ENCODE data around the gene LTC4S. TPM values are rescaled to one million over a fixed set of nuclear protein-coding genes. Genes with fewer than 3 reads are reported as not detected.

Gene LTC4S
- total and polyA plus RNA-seq, 8 donors: 3.3 to 21.0 (median 8.4) TPM; not detected in 1

DNA sequence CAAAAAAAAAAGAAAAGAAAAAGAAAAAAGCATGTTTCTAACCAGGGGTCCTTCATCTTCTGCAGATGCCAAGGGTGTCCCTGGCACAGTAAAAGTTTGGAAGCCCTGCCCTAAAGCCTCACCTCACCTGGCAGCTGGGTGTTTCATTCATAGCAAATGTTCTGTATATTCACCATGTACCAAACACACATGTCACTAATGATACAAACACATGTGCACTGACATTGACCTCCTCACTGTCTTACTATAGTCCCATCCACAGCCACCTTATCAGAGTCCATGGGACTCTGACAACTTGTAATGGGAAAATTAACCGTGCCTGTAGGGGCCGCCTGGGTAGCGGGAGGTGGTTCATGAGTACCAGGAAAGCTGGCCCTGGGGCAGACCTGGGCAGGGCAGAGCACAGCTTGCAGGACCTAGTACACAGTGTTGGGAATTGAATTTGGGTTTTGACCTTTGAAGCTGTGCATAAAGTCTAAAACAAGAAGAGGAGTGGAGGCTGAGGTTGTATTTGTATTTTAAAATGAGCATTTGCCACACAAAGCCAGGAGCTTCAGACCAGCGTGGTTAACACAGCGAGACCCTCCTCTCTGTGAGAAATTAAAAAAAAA lies 19.3 kb downstream of the LTC4S start:
- no peak for TF ChIP-seq CTCF (IDR thresholded peaks at IDR 0.05)
- no peak for TF ChIP-seq POLR2AphosphoS5 (IDR thresholded peaks at IDR 0.05)
- TF ChIP-seq POLR2A (IDR thresholded peaks at IDR 0.05): no peak
- TF ChIP-seq EP300 (IDR thresholded peaks at IDR 0.05): no peak
- intact Hi-C loops (cut with DNase I; ENCODE audit: low total_unique reads): no loop called here
- no peak overlapping the region for H3K4me3 ChIP-seq
- no peaks in the 10 kb centered on the region for H3K9me3 ChIP-seq
- no peaks in the 10 kb centered on the region for H3K27me3 ChIP-seq
- 82 to 93% (median 85%) methylated on average over 5 of the region's 5 CpGs for WGBS, 5 donors
- peaks cover 0 to 28% (median 22%) of the 10 kb centered on the region in 4 donors for H3K36me3 ChIP-seq
- H3K27ac ChIP-seq: no peak overlapping the region
- DNase-seq: no peak
- H3K4me1 ChIP-seq: peaks cover 17 to 27% (median 25%) of the 10 kb centered on the region in 4 donors

DNA sequence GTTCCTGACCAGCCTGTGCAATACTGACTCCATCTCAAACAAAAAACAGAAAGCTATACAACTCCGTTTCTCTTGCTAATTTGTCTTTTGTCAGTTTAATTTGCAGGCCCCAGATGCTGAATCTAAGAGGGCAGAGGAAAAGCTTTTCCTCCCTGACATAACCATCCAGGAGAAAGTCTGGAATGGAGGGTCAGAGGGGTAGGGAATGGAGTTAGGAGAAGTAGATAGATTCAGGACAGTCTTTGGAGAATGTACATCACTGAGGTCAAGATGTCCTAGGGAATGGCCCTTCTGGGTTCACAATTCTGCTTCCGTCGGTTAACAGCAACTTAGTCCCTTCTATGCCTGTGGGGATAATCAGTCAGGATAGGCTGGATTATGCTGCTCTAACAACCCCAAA lies 20.3 kb downstream of the LTC4S start:
- WGBS, 5 donors: 76 to 91% (median 86%) methylated on average over 3 of the region's 3 CpGs
- Histone ChIP-seq H3K9me3 (no peaks in the 10 kb centered on the region), H3K36me3 (peaks cover 0 to 28% (median 22%) of the 10 kb centered on the region in 4 donors), H3K4me3 (no peak overlapping the region), H3K4me1 (peaks cover 26 to 28% (median 27%) of the 10 kb centered on the region in 4 donors), H3K27me3 (no peaks in the 10 kb centered on the region), H3K27ac (no peak overlapping the region)
- TF ChIP-seq POLR2A (IDR thresholded peaks at IDR 0.05): no peak
- intact Hi-C loops (cut with DNase I; ENCODE audit: low total_unique reads): no loop called here
- no peak for DNase-seq

GRCh38 chr5:179815491-179816249 lies 21.9 kb downstream of the LTC4S start:
- DNase-seq: no peak
- intact Hi-C loops (cut with DNase I; ENCODE audit: low total_unique reads): no loop called here
- Histone ChIP-seq H3K4me1 (peaks cover 38 to 42% (median 42%) of the 10 kb centered on the region in 4 donors), H3K9me3 (no peaks in the 10 kb centered on the region), H3K27ac (no peak overlapping the region), H3K4me3 (no peak overlapping the region), H3K27me3 (no peaks in the 10 kb centered on the region), H3K36me3 (peaks cover 0 to 28% (median 22%) of the 10 kb centered on the region in 4 donors)
- TF ChIP-seq EP300 (IDR thresholded peaks at IDR 0.05) (no peak), CTCF (IDR thresholded peaks at IDR 0.05) (no peak), POLR2AphosphoS5 (IDR thresholded peaks at IDR 0.05) (no peak), POLR2A (IDR thresholded peaks at IDR 0.05) (no peak)
- WGBS, 5 donors: 92 to 98% (median 96%) methylated on average over 21 of the region's 21 CpGs

GRCh38 chr5:179816401-179816795 lies 22.6 kb downstream of the LTC4S start:
- Histone ChIP-seq H3K27me3 (no peaks in the 10 kb centered on the region), H3K4me1 (peaks cover 38 to 42% (median 42%) of the 10 kb centered on the region in 4 donors), H3K9me3 (no peaks in the 10 kb centered on the region), H3K4me3 (peak overlapping the region; percentile 46 to 56 (median 54)), H3K36me3 (peaks cover 0 to 28% (median 22%) of the 10 kb centered on the region in 4 donors), H3K27ac (peak overlapping the region in 4 of 5 donors; percentile 67 to 100 (median 95))
- intact Hi-C loops (cut with DNase I; ENCODE audit: low total_unique reads): no loop called here
- TF ChIP-seq EP300 (IDR thresholded peaks at IDR 0.05): no peak
- no peak for TF ChIP-seq CTCF (IDR thresholded peaks at IDR 0.05)
- TF ChIP-seq POLR2AphosphoS5 (IDR thresholded peaks at IDR 0.05): no peak
- no peak for TF ChIP-seq POLR2A (IDR thresholded peaks at IDR 0.05)
- DNase-seq: no peak
- 60 to 66% (median 63%) methylated on average over 21 to 23 of the region's 23 CpGs for WGBS, 5 donors

All from stomach (tissue), 9 donors.